ENCODE measurements around the gene WDR1. TPM values are rescaled to one million over a fixed set of nuclear protein-coding genes. Genes with fewer than 3 reads are reported as not detected.
A peak's percentile ranks its signal among the peaks of the same experiment; 100 is the strongest.

WDR1 gene
- total RNA-seq, 1 donor from 2014 or later = 96.0 TPM

- H3K4me1 ChIP-seq (ENCODE audit: control insufficient read depth in 3 of 3, insufficient read depth in 3 of 3, low read length in 3 of 3) = peaks cover 39 to 52% (median 46%) of the 10 kb centered on the region in 3 donors
- H3K9ac ChIP-seq (ENCODE audit: low read depth in 1 of 3, low read length in 3 of 3) = no peak overlapping the region
- no peaks in the 10 kb centered on the region for H3K27me3 ChIP-seq (ENCODE audit: control insufficient read depth in 3 of 3, insufficient read depth in 3 of 3, low read length in 3 of 3)
- no peak overlapping the region for H3K27ac ChIP-seq (ENCODE audit: low read depth, low read length)
- no peak overlapping the region for H3K4me3 ChIP-seq (ENCODE audit: low read length in 3 of 3)
- H3K36me3 ChIP-seq (ENCODE audit: control insufficient read depth in 3 of 3, insufficient read depth in 3 of 3, low read length in 3 of 3) = no peaks in the 10 kb centered on the region
- no peaks in the 10 kb centered on the region for H3K9me3 ChIP-seq (ENCODE audit: control insufficient read depth in 3 of 3, low read length in 3 of 3)
Measured at GRCh38 chr4:10034612-10035104, 81.9 kb downstream of the WDR1 start.

DNA sequence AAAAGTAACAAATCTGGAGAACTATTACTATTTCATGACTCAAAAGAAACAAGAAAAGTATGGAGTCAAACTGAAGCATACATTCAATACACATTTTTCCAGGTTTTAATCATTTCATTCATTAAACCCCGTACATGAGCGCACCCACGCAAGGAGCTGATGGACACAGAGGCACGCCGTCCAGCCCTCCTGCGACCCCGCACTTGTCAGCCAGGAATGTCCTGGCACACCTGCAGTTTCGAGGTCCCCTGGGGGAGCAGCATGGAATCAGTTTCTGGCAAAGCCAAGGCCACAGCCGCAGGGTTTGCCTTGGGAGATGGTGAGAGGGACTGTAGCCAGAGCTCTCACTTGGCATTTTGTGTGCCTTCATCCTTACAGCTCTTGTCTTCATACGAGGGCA, 82.5 kb downstream of the WDR1 start:
- Histone ChIP-seq H3K4me1 (ENCODE audit: control insufficient read depth in 3 of 3, insufficient read depth in 3 of 3, low read length in 3 of 3) (peaks cover 40 to 54% (median 48%) of the 10 kb centered on the region in 3 donors), H3K36me3 (ENCODE audit: control insufficient read depth in 3 of 3, insufficient read depth in 3 of 3, low read length in 3 of 3) (no peaks in the 10 kb centered on the region), H3K9ac (ENCODE audit: low read depth in 1 of 3, low read length in 3 of 3) (no peak overlapping the region), H3K4me3 (ENCODE audit: low read length in 3 of 3) (no peak overlapping the region), H3K9me3 (ENCODE audit: control insufficient read depth in 3 of 3, low read length in 3 of 3) (no peaks in the 10 kb centered on the region), H3K27ac (ENCODE audit: low read depth, low read length) (peak overlapping the region; percentile 62), H3K27me3 (ENCODE audit: control insufficient read depth in 3 of 3, insufficient read depth in 3 of 3, low read length in 3 of 3) (no peaks in the 10 kb centered on the region)

- Histone ChIP-seq H3K27me3 (ENCODE audit: control insufficient read depth in 3 of 3, insufficient read depth in 3 of 3, low read length in 3 of 3) (no peaks in the 10 kb centered on the region), H3K9me3 (ENCODE audit: control insufficient read depth in 3 of 3, low read length in 3 of 3) (no peaks in the 10 kb centered on the region), H3K36me3 (ENCODE audit: control insufficient read depth in 3 of 3, insufficient read depth in 3 of 3, low read length in 3 of 3) (no peaks in the 10 kb centered on the region), H3K9ac (ENCODE audit: low read depth in 1 of 3, low read length in 3 of 3) (peak overlapping the region in 2 of 3 donors; percentile 9 to 34), H3K4me1 (ENCODE audit: control insufficient read depth in 3 of 3, insufficient read depth in 3 of 3, low read length in 3 of 3) (peaks cover 48 to 62% (median 56%) of the 10 kb centered on the region in 3 donors), H3K4me3 (ENCODE audit: low read length in 3 of 3) (no peak overlapping the region), H3K27ac (ENCODE audit: low read depth, low read length) (peak overlapping the region; percentile 62)
Measured at GRCh38 chr4:10033191-10033881, 83.3 kb downstream of the WDR1 start.

DNA sequence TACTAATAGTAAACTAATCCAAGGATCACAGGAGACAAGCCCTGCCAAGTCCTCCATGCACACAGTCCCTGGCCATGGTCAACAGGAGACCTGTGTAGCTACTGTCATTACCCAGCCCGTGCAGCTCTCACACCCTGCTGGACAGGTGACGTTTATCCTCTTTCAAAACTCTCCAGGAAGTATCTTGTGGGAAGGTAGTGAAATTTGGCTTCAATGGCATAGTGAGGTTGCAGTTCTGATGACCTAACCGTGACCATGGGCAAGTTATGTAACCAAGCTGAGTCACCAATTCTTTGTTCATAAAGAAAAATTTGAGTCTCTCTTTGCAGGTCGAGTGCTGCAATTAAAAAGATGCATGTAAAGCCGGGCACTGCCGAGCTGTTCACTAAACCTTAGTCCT, 84.0 kb downstream of the WDR1 start:
- Histone ChIP-seq H3K4me1 (ENCODE audit: control insufficient read depth in 3 of 3, insufficient read depth in 3 of 3, low read length in 3 of 3) (peaks cover 49 to 65% (median 59%) of the 10 kb centered on the region in 3 donors), H3K36me3 (ENCODE audit: control insufficient read depth in 3 of 3, insufficient read depth in 3 of 3, low read length in 3 of 3) (no peaks in the 10 kb centered on the region), H3K27me3 (ENCODE audit: control insufficient read depth in 3 of 3, insufficient read depth in 3 of 3, low read length in 3 of 3) (no peaks in the 10 kb centered on the region), H3K4me3 (ENCODE audit: low read length in 3 of 3) (peak overlapping the region in 1 of 3 donors; percentile 35), H3K9ac (ENCODE audit: low read depth in 1 of 3, low read length in 3 of 3) (peak overlapping the region in 1 of 3 donors; percentile 54), H3K9me3 (ENCODE audit: control insufficient read depth in 3 of 3, low read length in 3 of 3) (no peaks in the 10 kb centered on the region), H3K27ac (ENCODE audit: low read depth, low read length) (peak overlapping the region; percentile 62)

DNA sequence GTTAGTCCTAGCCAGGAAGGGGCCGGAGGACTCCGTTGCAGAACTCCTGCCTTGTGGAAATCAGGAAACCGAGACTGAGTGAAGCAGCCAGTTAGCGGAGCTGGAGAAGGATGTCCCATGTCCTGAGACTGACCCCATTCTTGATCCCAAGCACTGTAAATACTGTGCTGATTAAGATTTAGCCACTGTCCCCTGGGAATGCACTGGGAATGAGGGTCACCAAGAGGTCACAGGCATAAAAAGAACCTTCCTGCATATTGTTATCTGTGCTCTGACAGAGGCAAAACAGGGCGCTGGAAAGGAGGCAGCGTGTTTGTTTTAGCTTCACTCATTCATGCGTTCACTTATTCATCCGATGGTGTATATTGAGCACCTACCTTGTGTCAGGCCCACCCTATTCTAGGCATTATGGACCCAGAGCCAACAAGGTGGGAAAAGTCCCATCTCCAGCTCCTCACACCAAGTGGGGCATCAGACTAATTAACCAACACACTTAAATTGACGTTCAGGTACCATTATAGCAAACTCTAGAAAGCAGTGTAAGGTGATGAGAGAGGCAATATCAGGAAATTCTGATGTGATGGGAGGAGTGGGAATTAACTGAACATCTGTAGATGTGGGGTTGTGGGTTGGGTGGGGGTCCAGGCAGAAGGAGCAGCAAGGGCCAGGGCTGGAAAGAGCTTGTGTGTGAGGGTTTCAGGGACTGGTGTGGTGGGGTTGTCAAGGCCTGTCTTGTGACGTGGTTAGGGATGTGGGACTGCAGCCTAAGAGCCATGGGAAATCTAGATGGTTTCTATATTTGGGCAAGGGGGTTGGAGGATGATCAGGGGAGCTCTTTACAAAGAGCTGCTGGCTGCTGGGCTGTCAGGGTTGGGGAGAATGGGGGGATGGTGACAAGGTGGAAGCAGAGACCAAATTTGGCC, 84.7 kb downstream of the WDR1 start:
- Histone ChIP-seq H3K36me3 (ENCODE audit: control insufficient read depth in 3 of 3, insufficient read depth in 3 of 3, low read length in 3 of 3) (no peaks in the 10 kb centered on the region), H3K27ac (ENCODE audit: low read depth, low read length) (peak overlapping the region; percentile 62), H3K9me3 (ENCODE audit: control insufficient read depth in 3 of 3, low read length in 3 of 3) (no peaks in the 10 kb centered on the region), H3K4me1 (ENCODE audit: control insufficient read depth in 3 of 3, insufficient read depth in 3 of 3, low read length in 3 of 3) (peaks cover 49 to 65% (median 59%) of the 10 kb centered on the region in 3 donors), H3K9ac (ENCODE audit: low read depth in 1 of 3, low read length in 3 of 3) (peak overlapping the region in 1 of 3 donors; percentile 41), H3K4me3 (ENCODE audit: low read length in 3 of 3) (peak overlapping the region in 1 of 3 donors; percentile 35), H3K27me3 (ENCODE audit: control insufficient read depth in 3 of 3, insufficient read depth in 3 of 3, low read length in 3 of 3) (no peaks in the 10 kb centered on the region)

DNA sequence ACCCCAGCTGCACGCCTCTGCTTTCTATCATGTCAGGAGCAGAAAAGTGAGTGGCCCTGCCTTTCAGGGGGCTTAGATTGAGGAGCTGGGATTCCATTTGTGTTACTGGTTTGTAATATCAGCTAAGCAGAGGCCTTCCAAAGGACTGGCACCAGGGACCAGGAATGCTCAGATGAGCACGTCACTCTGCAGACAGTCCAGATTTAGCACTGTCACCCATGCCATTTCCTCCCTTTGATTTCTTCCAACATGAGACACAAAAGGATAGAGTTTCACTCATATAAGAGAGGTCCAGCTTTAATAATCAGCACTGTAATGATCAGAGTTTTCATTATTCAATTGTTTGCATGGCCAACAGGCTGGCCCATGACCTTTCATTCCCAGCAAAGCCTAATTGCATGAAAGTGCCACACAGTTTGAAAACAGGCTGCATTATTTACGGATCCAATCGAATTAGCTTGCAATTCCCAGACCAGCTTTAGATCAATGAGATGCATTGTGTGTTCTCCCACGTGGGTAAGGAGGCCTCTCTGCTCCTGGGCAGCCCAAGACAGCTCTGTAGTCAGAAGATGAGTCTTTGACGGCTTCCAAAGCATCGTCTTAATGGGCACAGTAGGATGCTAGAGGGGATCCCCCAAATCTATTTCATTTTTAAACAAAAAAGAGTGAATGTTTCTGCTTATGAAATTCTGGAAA, 85.5 kb downstream of the WDR1 start:
- Histone ChIP-seq H3K4me3 (ENCODE audit: low read length in 3 of 3) (peak overlapping the region in 2 of 3 donors; percentile 4), H3K36me3 (ENCODE audit: control insufficient read depth in 3 of 3, insufficient read depth in 3 of 3, low read length in 3 of 3) (no peaks in the 10 kb centered on the region), H3K4me1 (ENCODE audit: control insufficient read depth in 3 of 3, insufficient read depth in 3 of 3, low read length in 3 of 3) (peaks cover 49 to 65% (median 59%) of the 10 kb centered on the region in 3 donors), H3K9me3 (ENCODE audit: control insufficient read depth in 3 of 3, low read length in 3 of 3) (no peaks in the 10 kb centered on the region), H3K27ac (ENCODE audit: low read depth, low read length) (peak overlapping the region; percentile 34), H3K9ac (ENCODE audit: low read depth in 1 of 3, low read length in 3 of 3) (peak overlapping the region in 1 of 3 donors; percentile 47), H3K27me3 (ENCODE audit: control insufficient read depth in 3 of 3, insufficient read depth in 3 of 3, low read length in 3 of 3) (no peaks in the 10 kb centered on the region)

GRCh38 chr4:10029403-10029802, 87.2 kb downstream of the WDR1 start:
- no peaks in the 10 kb centered on the region for H3K27me3 ChIP-seq (ENCODE audit: control insufficient read depth in 3 of 3, insufficient read depth in 3 of 3, low read length in 3 of 3)
- no peaks in the 10 kb centered on the region for H3K9me3 ChIP-seq (ENCODE audit: control insufficient read depth in 3 of 3, low read length in 3 of 3)
- H3K27ac ChIP-seq (ENCODE audit: low read depth, low read length) = peak overlapping the region; percentile 12
- H3K36me3 ChIP-seq (ENCODE audit: control insufficient read depth in 3 of 3, insufficient read depth in 3 of 3, low read length in 3 of 3) = no peaks in the 10 kb centered on the region
- no peak overlapping the region for H3K4me3 ChIP-seq (ENCODE audit: low read length in 3 of 3)
- H3K4me1 ChIP-seq (ENCODE audit: control insufficient read depth in 3 of 3, insufficient read depth in 3 of 3, low read length in 3 of 3) = peaks cover 53 to 59% (median 53%) of the 10 kb centered on the region in 3 donors
- H3K9ac ChIP-seq (ENCODE audit: low read depth in 1 of 3, low read length in 3 of 3) = peak overlapping the region in 1 of 3 donors; percentile 0

- Histone ChIP-seq H3K27me3 (ENCODE audit: control insufficient read depth in 3 of 3, insufficient read depth in 3 of 3, low read length in 3 of 3) (no peaks in the 10 kb centered on the region), H3K27ac (ENCODE audit: low read depth, low read length) (peak overlapping the region; percentile 49), H3K4me3 (ENCODE audit: low read length in 3 of 3) (peak overlapping the region in 1 of 3 donors; percentile 49), H3K9me3 (ENCODE audit: control insufficient read depth in 3 of 3, low read length in 3 of 3) (no peaks in the 10 kb centered on the region), H3K36me3 (ENCODE audit: control insufficient read depth in 3 of 3, insufficient read depth in 3 of 3, low read length in 3 of 3) (no peaks in the 10 kb centered on the region), H3K9ac (ENCODE audit: low read depth in 1 of 3, low read length in 3 of 3) (peak overlapping the region in 2 of 3 donors; percentile 10 to 64), H3K4me1 (ENCODE audit: control insufficient read depth in 3 of 3, insufficient read depth in 3 of 3, low read length in 3 of 3) (peaks cover 50 to 57% (median 52%) of the 10 kb centered on the region in 3 donors)
Measured at GRCh38 chr4:10028910-10029309, 87.7 kb downstream of the WDR1 start.

DNA sequence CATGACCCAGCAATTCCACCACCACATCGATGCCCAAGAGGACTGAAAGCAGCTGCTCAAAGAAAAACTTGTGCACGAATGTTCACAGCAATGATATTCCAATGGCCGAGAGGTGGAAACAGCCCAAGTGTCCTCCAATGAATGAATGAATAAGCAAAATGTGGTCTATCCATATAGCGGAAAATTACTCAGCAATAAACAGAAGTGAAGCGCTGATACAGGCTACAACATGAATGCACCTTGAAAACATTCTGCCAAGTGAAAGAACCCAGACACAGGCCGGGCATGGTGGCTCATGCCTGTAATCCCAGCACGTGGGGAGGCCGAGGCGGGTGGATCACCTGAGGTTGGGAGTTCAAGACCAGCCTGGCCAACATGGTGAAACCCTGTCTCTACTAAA, 90.1 kb downstream of the WDR1 start:
- no peaks in the 10 kb centered on the region for H3K36me3 ChIP-seq (ENCODE audit: control insufficient read depth in 3 of 3, insufficient read depth in 3 of 3, low read length in 3 of 3)
- peaks cover 36 to 43% (median 38%) of the 10 kb centered on the region in 3 donors for H3K4me1 ChIP-seq (ENCODE audit: control insufficient read depth in 3 of 3, insufficient read depth in 3 of 3, low read length in 3 of 3)
- no peak overlapping the region for H3K9ac ChIP-seq (ENCODE audit: low read depth in 1 of 3, low read length in 3 of 3)
- no peak overlapping the region for H3K27ac ChIP-seq (ENCODE audit: low read depth, low read length)
- no peaks in the 10 kb centered on the region for H3K27me3 ChIP-seq (ENCODE audit: control insufficient read depth in 3 of 3, insufficient read depth in 3 of 3, low read length in 3 of 3)
- H3K9me3 ChIP-seq (ENCODE audit: control insufficient read depth in 3 of 3, low read length in 3 of 3) = no peaks in the 10 kb centered on the region
- no peak overlapping the region for H3K4me3 ChIP-seq (ENCODE audit: low read length in 3 of 3)

Measured in skeletal muscle tissue (tissue), 4 donors.